ENCODE results near the gene FBXO31. TPM values are rescaled to one million over a fixed set of nuclear protein-coding genes. Genes with fewer than 3 reads are reported as not detected.
"Not testable (repeated sequence)": the region's sequence is repeated elsewhere in the genome, so short reads cannot be mapped to it uniquely, and the experiment has no call there.

FBXO31 gene
- total and polyA plus RNA-seq, 3 experiments from 2014 or later: 27.4 to 40.9 (median 35.6) TPM

DNA sequence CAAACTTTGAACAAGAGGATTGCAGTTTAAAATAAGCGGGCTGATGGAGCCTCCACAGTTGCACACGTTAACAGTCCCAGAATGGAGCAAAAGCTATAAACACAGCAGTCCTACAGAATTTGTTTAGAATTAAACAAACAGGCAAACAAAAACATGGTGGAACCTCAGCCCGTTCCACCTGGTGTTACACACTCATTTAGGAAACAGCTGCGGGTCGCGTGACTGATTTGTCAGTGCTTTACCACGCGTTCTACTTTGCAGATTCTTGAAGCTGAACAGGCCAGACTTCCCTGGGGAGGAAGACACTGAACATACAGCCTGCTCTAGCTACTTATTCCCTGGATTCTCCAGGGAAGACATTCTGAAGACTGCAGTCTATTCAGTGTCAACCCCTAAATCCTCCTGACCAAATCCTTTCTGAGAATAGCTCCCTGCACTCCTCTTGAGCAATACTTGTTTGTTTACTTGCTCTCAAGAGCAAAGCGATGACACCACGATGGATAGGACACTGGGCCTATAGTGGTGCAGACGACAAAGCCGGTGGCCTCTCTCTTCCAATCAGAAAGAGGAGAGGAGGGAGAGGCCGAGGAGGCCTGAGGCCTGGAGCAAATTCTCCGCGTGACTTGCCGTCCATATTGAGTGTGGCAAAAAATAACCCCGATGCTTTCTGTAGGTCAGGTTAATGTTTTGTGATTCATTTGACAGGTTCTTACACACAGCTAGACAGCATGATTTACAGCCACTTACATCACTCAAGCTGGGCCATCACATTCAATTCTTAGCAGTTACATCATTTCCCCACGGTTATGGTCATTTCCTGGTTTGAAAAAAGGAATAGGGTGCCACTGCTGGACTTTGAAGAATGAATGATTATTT is 4.6 kb upstream of the FBXO31 start:
- peak overlapping the region; percentile 58 to 84 (median 70) for H3K4me3 Mint-ChIP-seq
- H3K36me3 Mint-ChIP-seq: peaks cover 0 to 9% (median 0%) of the 10 kb centered on the region in 3 donors
- peak; percentile 78 to 94 (median 86) for DNase-seq
- Histone ChIP-seq H3K4me3 (ENCODE audit: low read length) (peak overlapping the region; percentile 26), H3K27me3 (ENCODE audit: insufficient read depth, low read length, poor library complexity, severe bottlenecking) (no peaks in the 10 kb centered on the region), H3K9me3 (ENCODE audit: low read length) (no peaks in the 10 kb centered on the region), H3K36me3 (ENCODE audit: insufficient read depth, low read length) (no peaks in the 10 kb centered on the region), H3K4me1 (ENCODE audit: insufficient read depth, low read length) (peaks cover 37% of the 10 kb centered on the region), H3K27ac (ENCODE audit: low read depth, low read length) (peak overlapping the region; percentile 77)
- peaks cover 36 to 56% (median 39%) of the 10 kb centered on the region in 3 donors for H3K4me1 Mint-ChIP-seq
- H3K27ac Mint-ChIP-seq: peak overlapping the region; percentile 90 to 98 (median 95)
- H3K9me3 Mint-ChIP-seq: peaks cover 0 to 3% (median 3%) of the 10 kb centered on the region in 5 donors
- CTCF ChIA-PET: interaction anchor here (0.7 to 2.1 kb wide), 6 partner anchors 14 to 248 kb away, joined by 3 to 7 read pairs (median 4); partner anchors contain the start of gene C16orf95
- H3K27me3 Mint-ChIP-seq: peaks cover 0 to 4% of the 10 kb centered on the region in 2 donors
- POLR2A ChIA-PET: no interaction called here

DNA sequence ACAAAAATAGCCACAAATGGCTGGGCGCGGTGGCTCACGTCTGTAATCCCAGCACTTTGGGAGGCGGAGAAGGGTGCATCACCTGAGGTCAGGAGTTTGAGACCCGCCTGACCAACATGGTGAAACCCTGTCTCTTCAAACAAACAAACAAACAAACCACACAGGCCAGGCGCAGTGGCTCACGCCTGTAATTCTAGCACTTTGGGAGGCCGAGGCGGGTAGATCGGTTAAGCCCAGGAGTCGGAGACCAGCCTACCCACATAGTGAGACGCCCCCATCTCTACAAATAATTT is 1.2 kb upstream of the FBXO31 start:
- not testable (repeated sequence) for H3K9me3 ChIP-seq (ENCODE audit: low read length); H3K27me3 Mint-ChIP-seq; H3K36me3 ChIP-seq (ENCODE audit: insufficient read depth, low read length); DNase-seq; H3K27me3 ChIP-seq (ENCODE audit: insufficient read depth, low read length, poor library complexity, severe bottlenecking); H3K9me3 Mint-ChIP-seq
- Histone ChIP-seq H3K27ac (ENCODE audit: low read depth, low read length) (peak overlapping the region; percentile 78), H3K4me3 (ENCODE audit: low read length) (peak overlapping the region; percentile 87), H3K4me1 (ENCODE audit: insufficient read depth, low read length) (peaks cover 55% of the 10 kb centered on the region)
- peaks cover 0 to 12% (median 0%) of the 10 kb centered on the region in 3 donors for H3K36me3 Mint-ChIP-seq
- H3K4me1 Mint-ChIP-seq: peaks cover 56 to 76% (median 58%) of the 10 kb centered on the region in 3 donors
- CTCF ChIA-PET: interaction anchor here (1.5 to 4.8 kb wide), 2 partner anchors 10 to 67 kb away, joined by 6 to 41 read pairs; partner anchors contain the start of gene C16orf95
- H3K27ac Mint-ChIP-seq: peak overlapping the region in 7 of 8 donors; percentile 42 to 99 (median 76)
- H3K4me3 Mint-ChIP-seq: peak overlapping the region; percentile 49 to 96 (median 90)
- POLR2A ChIA-PET: interaction anchor here (2.9 kb wide), 1 partner anchor 9 kb away, joined by 38 read pairs; the partner anchor contains the start of gene MAP1LC3B

DNA sequence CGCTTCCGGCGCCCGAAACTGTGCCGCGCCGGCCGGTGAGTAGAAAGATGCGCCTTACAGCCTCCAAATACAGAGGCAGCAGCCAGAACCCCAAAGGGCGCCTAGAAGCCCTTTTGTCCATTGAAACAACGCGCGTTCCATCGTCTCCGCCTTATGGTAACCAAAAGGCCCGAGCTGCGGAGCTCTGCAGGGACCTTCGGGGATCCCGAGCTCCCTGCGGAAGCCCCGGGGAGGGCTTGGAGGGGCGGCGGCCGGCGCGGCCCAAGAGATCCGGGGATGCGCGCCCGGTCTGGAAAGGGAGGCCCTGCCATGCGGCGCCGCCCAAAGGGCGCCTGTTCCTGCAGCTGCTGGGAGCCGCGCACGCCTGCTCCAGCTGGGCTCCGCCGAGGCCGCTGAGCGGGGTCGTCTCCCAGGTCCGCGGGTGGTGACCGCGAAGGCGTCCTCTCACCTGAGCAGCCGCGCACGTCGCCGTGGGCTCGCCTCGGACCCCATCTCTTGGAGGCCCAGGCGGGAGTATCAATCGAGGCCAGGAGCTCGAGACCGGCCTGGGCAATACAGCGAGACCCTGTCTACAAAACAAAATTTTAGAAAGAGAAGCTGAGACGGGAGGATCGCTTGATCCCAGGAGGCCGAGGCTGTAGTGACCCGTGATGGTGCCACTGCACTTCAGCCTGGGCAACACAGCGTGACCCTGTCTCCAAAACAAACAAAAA is 742 bp upstream of the FBXO31 start:
- H3K27me3 ChIP-seq (ENCODE audit: insufficient read depth, low read length, poor library complexity, severe bottlenecking): no peaks in the 10 kb centered on the region
- no peaks in the 10 kb centered on the region for H3K36me3 ChIP-seq (ENCODE audit: insufficient read depth, low read length)
- Mint-ChIP-seq H3K27me3 (peaks cover 0 to 6% of the 10 kb centered on the region in 2 donors), H3K4me3 (peak overlapping the region; percentile 90 to 96 (median 94)), H3K27ac (peak overlapping the region; percentile 90 to 99 (median 96)), H3K36me3 (peaks cover 0 to 12% (median 0%) of the 10 kb centered on the region in 3 donors), H3K4me1 (peaks cover 54 to 75% (median 58%) of the 10 kb centered on the region in 3 donors), H3K9me3 (peaks cover 0 to 3% (median 3%) of the 10 kb centered on the region in 5 donors)
- ChIA-PET POLR2A (interaction anchor here (0.6 to 2.9 kb wide), 7 partner anchors 9 to 1771 kb away, joined by 3 to 38 read pairs (median 3); partner anchors contain the start of genes C16orf95, GSE1, KLHDC4 and MAP1LC3B), CTCF (interaction anchor here (1.1 to 4.8 kb wide), 8 partner anchors 10 to 395 kb away, joined by 3 to 41 read pairs (median 5); partner anchors contain the start of gene C16orf95)
- no peaks in the 10 kb centered on the region for H3K9me3 ChIP-seq (ENCODE audit: low read length)
- peak overlapping the region; percentile 87 for H3K4me3 ChIP-seq (ENCODE audit: low read length)
- peak overlapping the region; percentile 78 for H3K27ac ChIP-seq (ENCODE audit: low read depth, low read length)
- DNase-seq: no peak
- peaks cover 54% of the 10 kb centered on the region for H3K4me1 ChIP-seq (ENCODE audit: insufficient read depth, low read length)

DNA sequence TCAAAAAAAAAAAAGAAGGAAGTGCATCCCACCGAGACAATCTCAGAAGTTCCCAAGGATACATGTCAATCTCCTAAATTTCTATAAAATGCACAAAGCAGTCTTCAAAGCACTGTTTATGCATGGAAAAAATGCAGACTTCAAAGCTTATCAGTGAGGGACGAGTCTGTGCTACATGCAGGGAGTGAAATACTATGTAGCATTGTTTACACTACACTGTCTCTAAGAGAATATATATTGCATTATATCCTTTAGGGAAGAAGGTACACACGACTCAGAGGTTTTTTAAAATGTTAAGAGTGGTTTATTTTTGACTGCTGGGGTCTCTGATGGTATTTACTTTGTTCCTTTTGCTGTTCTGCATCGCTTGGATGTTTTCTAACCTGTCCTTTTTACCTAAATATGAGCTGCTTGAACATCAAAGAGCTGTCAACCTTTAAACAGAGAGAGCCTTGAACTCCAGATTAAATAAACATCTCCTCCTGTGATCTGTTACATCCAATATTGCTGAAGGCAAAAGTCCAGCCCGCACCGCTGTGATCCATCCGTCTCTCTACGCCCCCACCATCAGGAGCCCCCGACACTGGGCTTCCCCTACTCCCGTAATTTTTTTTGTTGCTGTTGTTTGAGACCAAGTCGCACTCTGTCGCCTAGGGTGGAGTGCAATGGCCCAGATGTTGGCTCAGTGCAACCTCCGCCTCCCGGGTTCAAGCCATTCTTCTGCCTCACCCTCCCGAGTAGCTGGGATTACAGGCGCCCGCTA is 1.4 kb downstream of the FBXO31 start:
- Histone ChIP-seq H3K9me3 (ENCODE audit: low read length) (no peaks in the 10 kb centered on the region), H3K4me3 (ENCODE audit: low read length) (peak overlapping the region; percentile 87), H3K4me1 (ENCODE audit: insufficient read depth, low read length) (peaks cover 36% of the 10 kb centered on the region), H3K27ac (ENCODE audit: low read depth, low read length) (peak overlapping the region; percentile 78), H3K27me3 (ENCODE audit: insufficient read depth, low read length, poor library complexity, severe bottlenecking) (no peaks in the 10 kb centered on the region), H3K36me3 (ENCODE audit: insufficient read depth, low read length) (no peaks in the 10 kb centered on the region)
- peaks cover 42 to 70% (median 45%) of the 10 kb centered on the region in 3 donors for H3K4me1 Mint-ChIP-seq
- peaks cover 0 to 7% of the 10 kb centered on the region in 2 donors for H3K27me3 Mint-ChIP-seq
- peak overlapping the region; percentile 86 to 99 (median 91) for H3K27ac Mint-ChIP-seq
- peaks cover 0 to 3% (median 3%) of the 10 kb centered on the region in 5 donors for H3K9me3 Mint-ChIP-seq
- ChIA-PET CTCF (interaction anchor here (1.7 to 4.8 kb wide), 2 partner anchors 12 to 49 kb away, joined by 4 to 41 read pairs; no protein-coding TSS in a partner anchor), POLR2A (interaction anchor here (1.0 to 2.9 kb wide), 3 partner anchors 11 to 93 kb away, joined by 12 to 38 read pairs (median 22); partner anchors contain the start of genes C16orf95 and MAP1LC3B)
- peak overlapping the region; percentile 77 to 96 (median 84) for H3K4me3 Mint-ChIP-seq
- peak in 1 of 5 donors; percentile 11 for DNase-seq
- peaks cover 0 to 20% (median 0%) of the 10 kb centered on the region in 3 donors for H3K36me3 Mint-ChIP-seq

DNA sequence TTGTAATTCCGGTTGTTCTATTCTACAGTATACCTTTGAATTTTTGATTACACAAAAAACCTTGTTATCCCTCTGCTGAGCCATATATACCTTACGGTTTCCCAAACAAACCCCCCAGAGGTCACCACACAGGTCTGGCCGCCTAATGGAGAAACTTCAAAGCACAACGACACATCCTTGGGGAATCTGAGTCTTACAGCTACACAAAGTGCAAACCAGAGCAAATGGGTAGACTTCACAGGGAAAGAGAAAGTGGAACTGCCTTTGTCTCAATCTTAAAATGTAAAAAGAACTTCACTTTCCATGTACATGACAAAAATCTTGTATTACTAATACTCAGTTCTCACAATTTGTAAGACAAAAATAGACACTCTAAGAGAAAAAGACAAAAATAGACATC is 2.7 kb downstream of the FBXO31 start:
- H3K36me3 Mint-ChIP-seq: peaks cover 0 to 29% (median 2%) of the 10 kb centered on the region in 3 donors

DNA sequence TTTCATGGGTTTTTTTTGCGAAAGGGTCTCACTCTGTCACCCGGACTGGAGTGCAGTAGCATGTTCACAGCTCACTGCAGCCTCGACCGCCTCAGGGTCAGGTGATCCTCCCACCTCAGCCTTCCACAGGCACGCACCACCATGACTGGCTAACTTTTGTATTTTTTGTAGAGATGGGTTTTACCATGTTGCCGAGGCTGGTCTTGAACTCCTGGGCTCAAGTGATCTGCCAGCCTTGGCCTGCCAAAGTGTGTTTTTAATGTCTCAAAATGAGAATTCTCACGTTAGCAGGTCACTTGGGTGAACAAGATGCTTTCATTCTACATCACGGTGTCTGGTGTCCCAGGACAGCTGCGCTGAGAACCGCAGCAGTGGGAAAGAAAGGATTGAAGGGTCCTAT is 3.2 kb downstream of the FBXO31 start:
- no peak overlapping the region for H3K27ac ChIP-seq (ENCODE audit: low read depth, low read length)
- Mint-ChIP-seq H3K27ac (peak overlapping the region in 7 of 8 donors; percentile 48 to 99 (median 90)), H3K36me3 (peaks cover 0 to 32% (median 2%) of the 10 kb centered on the region in 3 donors), H3K27me3 (peaks cover 0 to 7% of the 10 kb centered on the region in 2 donors), H3K4me1 (peaks cover 45 to 72% (median 49%) of the 10 kb centered on the region in 3 donors), H3K9me3 (peaks cover 0 to 3% (median 3%) of the 10 kb centered on the region in 5 donors), H3K4me3 (peak overlapping the region; percentile 72 to 94 (median 82))
- no peaks in the 10 kb centered on the region for H3K9me3 ChIP-seq (ENCODE audit: low read length)
- DNase-seq: no peak
- H3K4me1 ChIP-seq (ENCODE audit: insufficient read depth, low read length): peaks cover 31% of the 10 kb centered on the region
- CTCF ChIA-PET: interaction anchor here (0.9 to 4.8 kb wide), 2 partner anchors 14 to 56 kb away, joined by 3 to 41 read pairs; no protein-coding TSS in a partner anchor
- POLR2A ChIA-PET: no interaction called here
- peak overlapping the region; percentile 34 for H3K4me3 ChIP-seq (ENCODE audit: low read length)
- H3K27me3 ChIP-seq (ENCODE audit: insufficient read depth, low read length, poor library complexity, severe bottlenecking): no peaks in the 10 kb centered on the region
- H3K36me3 ChIP-seq (ENCODE audit: insufficient read depth, low read length): no peaks in the 10 kb centered on the region

More for the DNA sequence above, 2.7 kb downstream of the FBXO31 start:
- peak overlapping the region; percentile 34 for H3K4me3 ChIP-seq (ENCODE audit: low read length)
- DNase-seq: no peak
- H3K27me3 ChIP-seq (ENCODE audit: insufficient read depth, low read length, poor library complexity, severe bottlenecking): no peaks in the 10 kb centered on the region
- Mint-ChIP-seq H3K27ac (peak overlapping the region; percentile 41 to 99 (median 88)), H3K9me3 (peaks cover 0 to 3% (median 3%) of the 10 kb centered on the region in 5 donors), H3K4me3 (peak overlapping the region; percentile 72 to 94 (median 82)), H3K27me3 (peaks cover 0 to 7% of the 10 kb centered on the region in 2 donors), H3K4me1 (peaks cover 44 to 71% (median 46%) of the 10 kb centered on the region in 3 donors)
- no peaks in the 10 kb centered on the region for H3K36me3 ChIP-seq (ENCODE audit: insufficient read depth, low read length)
- peaks cover 31% of the 10 kb centered on the region for H3K4me1 ChIP-seq (ENCODE audit: insufficient read depth, low read length)
- CTCF ChIA-PET: interaction anchor here (4.8 kb wide), 1 partner anchor 14 kb away, joined by 41 read pairs; no protein-coding TSS in a partner anchor
- no peaks in the 10 kb centered on the region for H3K9me3 ChIP-seq (ENCODE audit: low read length)
- POLR2A ChIA-PET: no interaction called here
- no peak overlapping the region for H3K27ac ChIP-seq (ENCODE audit: low read depth, low read length)

DNA sequence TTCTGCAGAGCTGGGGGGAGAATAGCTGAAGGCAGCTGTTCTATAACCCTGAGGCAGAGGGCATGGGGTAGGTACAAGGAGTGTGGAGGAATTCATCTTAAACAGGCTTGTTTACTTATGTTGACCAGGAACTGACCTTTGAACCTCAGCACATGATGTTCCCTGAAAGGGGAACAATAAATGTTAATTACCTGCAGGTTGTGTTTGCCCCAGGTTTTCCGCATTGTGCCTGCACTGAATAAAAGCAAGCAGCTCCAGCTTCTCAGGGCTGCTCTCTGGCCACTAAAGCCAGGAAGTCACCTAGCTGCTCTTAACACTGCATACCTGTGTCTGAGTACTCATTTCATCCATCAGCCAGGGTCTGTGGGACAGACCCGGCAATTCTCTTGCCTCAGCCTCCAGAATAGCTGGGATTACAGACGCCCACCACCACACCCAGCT is 4.2 kb downstream of the FBXO31 start:
- H3K27ac ChIP-seq (ENCODE audit: low read depth, low read length); H3K4me3 ChIP-seq (ENCODE audit: low read length); H3K27me3 ChIP-seq (ENCODE audit: insufficient read depth, low read length, poor library complexity, severe bottlenecking); DNase-seq; H3K36me3 ChIP-seq (ENCODE audit: insufficient read depth, low read length); H3K9me3 ChIP-seq (ENCODE audit: low read length); H3K27me3 Mint-ChIP-seq; H3K9me3 Mint-ChIP-seq; POLR2A ChIA-PET: not testable (repeated sequence)
- H3K27ac Mint-ChIP-seq: peak overlapping the region in 1 of 8 donors; percentile 61
- H3K4me1 Mint-ChIP-seq: peaks cover 43 to 68% (median 50%) of the 10 kb centered on the region in 3 donors
- peaks cover 0 to 33% (median 2%) of the 10 kb centered on the region in 3 donors for H3K36me3 Mint-ChIP-seq
- H3K4me3 Mint-ChIP-seq: peak overlapping the region in 1 of 7 donors; percentile 18
- H3K4me1 ChIP-seq (ENCODE audit: insufficient read depth, low read length): peaks cover 25% of the 10 kb centered on the region
- CTCF ChIA-PET: interaction anchor here (0.9 kb wide), 1 partner anchor 54 kb away, joined by 3 read pairs; no protein-coding TSS in a partner anchor

Data from CD8-positive, alpha-beta memory T cell (primary cell).